HUES64 (cell line): Measurements from ENCODE around the gene GSKIP. TPM values are rescaled to one million over a fixed set of nuclear protein-coding genes. Genes with fewer than 3 reads are reported as not detected.
"Not testable (repeated sequence)": the region's sequence is repeated elsewhere in the genome, so short reads cannot be mapped to it uniquely, and the experiment has no call there.

ENCODE experiments used
- H3K27ac ChIP-seq: 2 replicates; pipeline ENCODE4 v1.7.0; 2013; ENCODE audit warnings: low read depth, low read length, inconsistent platforms
- H3K27me3 ChIP-seq: 2 replicates; pipeline ENCODE4 v1.6.1; 2013; ENCODE audit warnings: mild to moderate bottlenecking, low read length; ENCODE audit not compliant: insufficient read depth
- H3K36me3 ChIP-seq: 2 replicates; pipeline ENCODE4 v1.6.1; 2013; ENCODE audit warnings: mild to moderate bottlenecking, low read length; ENCODE audit not compliant: insufficient read depth
- H3K4me1 ChIP-seq: 2 replicates; pipeline ENCODE4 v1.6.1; 2013; ENCODE audit warnings: mild to moderate bottlenecking, low read length, moderate library complexity; ENCODE audit not compliant: insufficient read depth
- H3K4me3 ChIP-seq: 2 replicates; pipeline ENCODE4 v1.5.1; 2013; ENCODE audit warnings: mild to moderate bottlenecking, low read length, moderate library complexity
- H3K9ac ChIP-seq: 2 replicates; pipeline ENCODE4 v1.6.1; 2013; ENCODE audit warnings: mild to moderate bottlenecking, low read depth, low read length
- H3K9me3 ChIP-seq: 2 replicates; pipeline ENCODE4 v1.6.1; 2013; ENCODE audit warnings: low read depth, low read length; ENCODE audit not compliant: insufficient read depth
- WGBS: fragments of 150-250, 120-280 bp; methylation state at CpG from one replicate; pipeline ENCODE4 v1.1.7; 2013; ENCODE audit warnings: missing lambda C conversion rate; 5-methylcytosine and 5-hydroxymethylcytosine counted together
- polyA plus RNA-seq, 2 experiments: library from polyadenylated mRNA; stranded (reverse); fragments of 50-300 nt; gene quantifications; one replicate each; pipeline ENCODE4 v1.2.3, GENCODE V29; 2013

Gene GSKIP
- polyA plus RNA-seq (2013, experiment 1 of 2): 39.1 TPM
- 40.5 TPM for polyA plus RNA-seq (2013, experiment 2 of 2)

- Histone ChIP-seq H3K27me3 (no peaks in the 10 kb centered on the region), H3K4me1 (peaks cover 13% of the 10 kb centered on the region; the same call in 1 of the 2 replicates), H3K9me3 (no peaks in the 10 kb centered on the region), H3K27ac (peak within 1 kb of the TSS; percentile 62; the same call in 1 of the 2 replicates), H3K9ac (peak within 1 kb of the TSS; percentile 73), H3K4me3 (peak within 1 kb of the TSS; percentile 74), H3K36me3 (no peaks in the 10 kb centered on the region)
- WGBS: under 1% methylated on average over 92 of the region's 92 CpGs
Observed at GRCh38 chr14:96362965-96363750, at the start of gene GSKIP, which contains the start of gene ATG2B. Gene GSKIP, plus strand, starts transcription at chr14:96363526. Its CDS starts 18,722 bp downstream, at chr14:96382248. Gene ATG2B, minus strand, starts transcription at chr14:96363341. Its CDS starts 365 bp downstream, at chr14:96362976.

- Histone ChIP-seq H3K9ac (no peak overlapping the region), H3K9me3 (no peaks in the 10 kb centered on the region), H3K27ac (no peak overlapping the region), H3K27me3 (no peaks in the 10 kb centered on the region), H3K36me3 (peaks cover 66% of the 10 kb centered on the region), H3K4me1 (no peaks in the 10 kb centered on the region), H3K4me3 (no peak overlapping the region)
- WGBS: over 99% methylated on average over 3 of the region's 3 CpGs
Observed at GRCh38 chr14:96316087-96316486, 47.2 kb upstream of the GSKIP start.

- H3K9me3 ChIP-seq: no peaks in the 10 kb centered on the region
- no peaks in the 10 kb centered on the region for H3K4me1 ChIP-seq
- WGBS: 94% methylated on average over 9 of the region's 9 CpGs
- H3K27ac ChIP-seq: no peak overlapping the region
- H3K4me3 ChIP-seq: no peak overlapping the region
- H3K36me3 ChIP-seq: peaks cover 66% of the 10 kb centered on the region
- H3K27me3 ChIP-seq: no peaks in the 10 kb centered on the region
- no peak overlapping the region for H3K9ac ChIP-seq
Observed at GRCh38 chr14:96318836-96319235, 44.5 kb upstream of the GSKIP start.

- Histone ChIP-seq H3K4me1 (peaks cover 6% of the 10 kb centered on the region), H3K9me3 (no peaks in the 10 kb centered on the region), H3K4me3 (no peak overlapping the region), H3K9ac (no peak overlapping the region), H3K27me3 (no peaks in the 10 kb centered on the region), H3K27ac (no peak overlapping the region), H3K36me3 (peaks cover 69% of the 10 kb centered on the region)
- 83% methylated on average over 1 of the region's 1 CpG for WGBS
Observed at GRCh38 chr14:96320605-96321004, 42.7 kb upstream of the GSKIP start.

- Histone ChIP-seq H3K27me3 (no peaks in the 10 kb centered on the region), H3K9me3 (no peaks in the 10 kb centered on the region), H3K27ac (no peak overlapping the region), H3K4me3 (no peak overlapping the region), H3K4me1 (peaks cover 9% of the 10 kb centered on the region), H3K36me3 (peaks cover 60% of the 10 kb centered on the region), H3K9ac (no peak overlapping the region)
- WGBS: 95% methylated on average over 7 of the region's 7 CpGs
Observed at GRCh38 chr14:96324219-96324618, 39.1 kb upstream of the GSKIP start.

GRCh38 chr14:96338551-96338950 lies 24.8 kb upstream of the GSKIP start:
- Histone ChIP-seq H3K27me3 (no peaks in the 10 kb centered on the region), H3K36me3 (peaks cover 27% of the 10 kb centered on the region), H3K9ac (no peak overlapping the region), H3K27ac (no peak overlapping the region), H3K4me1 (peaks cover 7% of the 10 kb centered on the region), H3K9me3 (no peaks in the 10 kb centered on the region), H3K4me3 (no peak overlapping the region)
- WGBS: no CpG with 5 or more reads among the region's 1 CpG

GRCh38 chr14:96341323-96341722 lies 22.0 kb upstream of the GSKIP start:
- Histone ChIP-seq H3K4me3 (no peak overlapping the region), H3K4me1 (no peaks in the 10 kb centered on the region), H3K9me3 (no peaks in the 10 kb centered on the region), H3K27me3 (no peaks in the 10 kb centered on the region), H3K9ac (no peak overlapping the region), H3K27ac (no peak overlapping the region), H3K36me3 (peaks cover 27% of the 10 kb centered on the region)
- WGBS: 100% methylated on average over 3 of the region's 3 CpGs

- Histone ChIP-seq H3K4me3 (no peak overlapping the region), H3K4me1 (peaks cover 18% of the 10 kb centered on the region), H3K9me3 (no peaks in the 10 kb centered on the region), H3K27ac (no peak overlapping the region), H3K27me3 (no peaks in the 10 kb centered on the region), H3K9ac (no peak overlapping the region), H3K36me3 (peaks cover 9% of the 10 kb centered on the region)
- WGBS: no CpG with 5 or more reads among the region's 2 CpGs
Observed at GRCh38 chr14:96345669-96346068, 17.7 kb upstream of the GSKIP start.

GRCh38 chr14:96347957-96348356 lies 15.4 kb upstream of the GSKIP start:
- H3K27ac ChIP-seq, H3K27me3 ChIP-seq, H3K36me3 ChIP-seq, H3K4me3 ChIP-seq, H3K9me3 ChIP-seq, H3K9ac ChIP-seq: not testable (repeated sequence)
- WGBS: 93% methylated on average over 2 of the region's 2 CpGs
- peaks cover 18% of the 10 kb centered on the region for H3K4me1 ChIP-seq

GRCh38 chr14:96349286-96350075 lies 13.8 kb upstream of the GSKIP start:
- Histone ChIP-seq H3K36me3 (no peaks in the 10 kb centered on the region), H3K27me3 (no peaks in the 10 kb centered on the region), H3K4me3 (no peak overlapping the region; the same call in 1 of the 2 replicates), H3K9me3 (no peaks in the 10 kb centered on the region), H3K27ac (no peak overlapping the region), H3K9ac (no peak overlapping the region; the same call in 1 of the 2 replicates), H3K4me1 (peaks cover 18% of the 10 kb centered on the region)
- 67% methylated on average over 7 of the region's 7 CpGs for WGBS

- Histone ChIP-seq H3K4me3 (no peak overlapping the region), H3K9ac (no peak overlapping the region), H3K4me1 (peaks cover 18% of the 10 kb centered on the region), H3K27me3 (no peaks in the 10 kb centered on the region), H3K9me3 (no peaks in the 10 kb centered on the region), H3K27ac (no peak overlapping the region), H3K36me3 (no peaks in the 10 kb centered on the region)
- WGBS: 100% methylated on average over 3 of the region's 3 CpGs
Observed at GRCh38 chr14:96351986-96352385, 11.3 kb upstream of the GSKIP start.
